GM21390 (cell line): ENCODE data around the gene ATP4A.
"Not testable (repeated sequence)": the region's sequence is repeated elsewhere in the genome, so short reads cannot be mapped to it uniquely, and the experiment has no call there.

Experiments
- ATAC-seq: cut with Tn5 transposase; IDR thresholded peaks from one replicate; pipeline ENCODE4 v1.9.1; 2021; ENCODE audit not compliant: unreplicated experiment

The ATP4A gene

DNA sequence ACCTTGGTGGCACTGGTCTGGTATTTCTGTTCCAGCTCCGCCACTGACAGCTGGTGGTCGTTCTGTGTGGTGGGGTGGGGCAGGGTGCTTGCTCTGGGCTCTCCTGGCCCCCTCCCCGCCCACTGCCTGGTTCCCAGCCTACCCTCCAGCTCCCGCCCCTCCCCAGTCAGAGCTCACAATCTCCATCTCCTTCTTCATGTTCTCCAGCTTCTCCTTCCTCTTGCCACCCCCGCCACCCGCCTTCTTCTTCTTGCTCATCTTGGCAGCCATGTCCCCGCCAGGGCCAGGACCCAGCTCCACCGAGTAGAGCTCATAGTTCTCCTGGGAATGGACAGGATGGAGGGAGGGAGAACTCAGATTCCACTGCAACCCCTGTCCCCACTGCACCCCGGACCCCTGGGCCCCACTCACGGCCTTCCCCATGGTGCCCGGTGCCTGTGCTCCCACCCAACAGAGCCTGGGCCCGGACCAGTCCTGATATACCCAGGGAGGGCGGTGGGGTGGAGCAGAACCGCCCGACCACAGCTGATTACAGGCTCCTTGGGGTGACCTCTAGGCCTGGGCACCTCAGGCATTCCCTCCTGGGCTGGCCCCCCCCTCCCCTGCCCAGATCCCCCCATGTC, at the start of gene ATP4A:
Gene ATP4A (minus strand): TSS at position 452 of the 623 bp plus-strand sequence. CDS start 29 bp downstream, at position 423.
- no peak for ATAC-seq

DNA sequence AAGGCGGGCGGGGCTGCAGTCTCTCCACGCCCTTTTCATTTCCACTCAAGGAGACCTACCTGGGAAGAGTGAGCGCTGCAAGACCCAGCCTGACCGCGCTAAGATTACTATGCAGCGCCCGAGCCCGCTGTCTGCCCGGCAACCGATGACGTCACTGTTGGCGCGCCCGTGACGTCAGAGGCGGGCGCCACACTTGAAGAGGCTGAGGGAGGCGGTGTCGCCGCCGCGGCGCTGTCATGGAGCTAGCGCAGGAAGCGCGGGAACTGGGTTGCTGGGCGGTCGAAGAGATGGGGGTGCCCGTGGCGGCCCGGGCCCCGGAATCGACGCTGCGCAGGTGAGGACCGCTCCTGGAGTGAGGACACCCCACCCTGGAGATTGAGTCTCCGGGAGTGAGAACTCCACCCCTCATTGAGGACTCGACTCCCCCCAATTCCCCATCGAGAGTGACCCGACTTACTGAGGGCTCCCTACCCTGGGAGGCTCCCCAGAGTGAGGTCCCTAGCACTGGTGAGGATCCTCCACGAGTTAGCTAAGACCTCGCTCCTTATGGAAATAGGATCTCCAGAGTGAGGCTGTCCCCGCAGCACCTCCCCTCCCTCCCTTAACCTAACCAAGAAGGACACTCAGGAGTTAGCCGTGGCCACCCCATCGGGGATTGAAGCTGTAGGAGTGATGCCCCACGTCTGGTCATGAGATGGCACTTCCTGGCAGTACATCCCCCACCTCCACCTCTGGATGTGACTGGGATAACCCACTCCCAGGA, 49.3 kb upstream of the ATP4A start, which contains the start of gene HAUS5:
Gene HAUS5 (plus strand): TSS at position 177 of the 763 bp plus-strand sequence. CDS start 60 bp downstream, at position 237.
- ATAC-seq: peak; percentile 67

DNA sequence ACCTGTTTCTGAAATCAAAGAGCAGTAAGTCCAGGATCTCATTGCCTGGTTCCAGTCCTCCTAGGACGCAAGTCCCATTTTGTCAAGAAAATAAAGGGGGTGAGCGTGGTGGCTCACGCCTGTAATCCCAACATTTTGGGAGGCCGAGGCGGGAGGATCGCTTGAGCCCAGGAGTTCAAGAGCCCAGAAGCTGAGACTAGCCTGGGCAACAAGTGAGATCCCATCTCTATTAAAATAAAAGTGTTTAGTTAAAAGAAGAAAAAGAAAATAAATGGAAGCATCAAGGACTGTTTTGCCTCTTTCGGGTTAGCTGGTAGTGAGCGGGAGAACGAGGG, 48.7 kb upstream of the ATP4A start:
- no peak for ATAC-seq

DNA sequence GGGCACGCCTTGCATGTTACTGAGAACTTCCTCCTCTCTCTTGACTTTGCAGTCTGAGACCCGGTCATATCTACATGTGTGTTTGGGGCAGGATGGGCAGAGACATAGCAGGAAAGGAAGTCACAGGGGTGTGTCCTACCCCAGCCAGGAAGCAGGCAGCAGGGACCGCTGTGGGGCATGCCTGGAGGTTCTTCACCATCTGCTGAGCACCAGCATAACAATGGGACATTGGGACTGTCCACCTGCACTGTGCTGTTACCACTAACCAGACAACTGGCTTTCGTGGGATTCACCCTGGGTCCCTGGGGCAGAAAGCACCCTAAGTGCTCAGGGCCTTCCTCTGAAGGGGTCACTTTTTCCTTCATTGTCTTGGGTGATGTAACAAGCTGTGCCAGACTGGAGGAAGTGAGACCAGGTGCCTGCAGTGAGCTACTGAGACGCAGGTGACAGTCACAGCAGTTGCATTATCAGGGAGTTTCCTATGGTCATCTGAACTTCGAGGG, 46.4 kb upstream of the ATP4A start:
- no peak for ATAC-seq

DNA sequence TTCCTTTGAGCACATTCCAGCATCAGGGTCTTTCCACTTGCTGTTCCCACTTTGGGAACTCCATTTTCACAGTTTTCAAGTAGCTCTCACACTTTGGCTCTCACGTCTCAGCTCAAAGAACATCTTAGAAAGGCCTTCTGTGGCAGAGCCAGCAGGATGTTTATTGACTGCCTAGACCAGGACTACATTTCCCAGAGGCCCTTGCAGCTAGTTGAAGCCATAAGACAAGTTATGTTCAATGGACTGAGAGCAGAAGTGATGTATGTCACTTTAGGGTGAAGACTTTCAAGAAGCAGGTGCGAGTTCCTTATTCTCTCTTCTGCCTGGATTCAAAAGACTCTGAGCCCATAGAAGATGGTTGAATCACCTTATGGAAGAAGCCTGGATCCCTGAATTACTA, 44.8 kb upstream of the ATP4A start:
- ATAC-seq: no peak

DNA sequence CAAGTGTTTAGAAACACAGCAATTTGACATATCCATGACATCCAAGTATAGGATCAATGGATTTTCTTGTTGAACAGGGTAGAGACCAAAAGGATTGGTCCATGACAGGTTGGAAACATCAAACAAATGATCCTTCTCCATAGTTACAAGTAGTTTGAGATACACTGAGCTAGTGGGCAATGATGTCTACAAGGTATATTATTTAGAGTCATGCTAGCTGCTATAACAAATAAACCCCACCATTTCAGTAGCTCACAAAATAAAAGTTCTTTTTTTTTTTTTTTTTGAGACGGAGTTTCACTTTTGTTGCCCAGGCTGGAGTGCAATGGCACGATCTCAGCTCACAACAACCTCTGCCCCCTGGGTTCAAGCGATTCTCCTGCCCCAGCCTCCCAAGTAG, 44.2 kb upstream of the ATP4A start:
- ATAC-seq: no peak

DNA sequence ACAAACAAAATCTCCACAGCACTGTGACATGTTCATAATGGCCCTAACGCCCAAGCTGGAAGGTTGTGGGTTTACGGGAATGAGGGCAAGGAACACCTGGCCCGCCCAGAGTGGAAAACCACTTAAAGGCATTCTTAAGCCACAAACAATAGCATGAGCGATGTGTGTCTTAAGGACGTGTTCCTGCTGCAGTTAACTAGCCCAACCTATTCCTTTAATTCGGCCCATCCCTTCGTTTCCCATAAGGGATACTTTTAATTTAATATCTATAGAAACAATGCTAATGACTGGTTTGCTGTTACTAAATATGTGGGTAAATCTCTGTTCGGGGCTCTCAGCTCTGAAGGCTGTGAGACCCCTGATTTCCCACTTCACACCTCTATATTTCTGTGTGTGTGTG, 43.7 kb upstream of the ATP4A start:
- ATAC-seq: not testable (repeated sequence)

DNA sequence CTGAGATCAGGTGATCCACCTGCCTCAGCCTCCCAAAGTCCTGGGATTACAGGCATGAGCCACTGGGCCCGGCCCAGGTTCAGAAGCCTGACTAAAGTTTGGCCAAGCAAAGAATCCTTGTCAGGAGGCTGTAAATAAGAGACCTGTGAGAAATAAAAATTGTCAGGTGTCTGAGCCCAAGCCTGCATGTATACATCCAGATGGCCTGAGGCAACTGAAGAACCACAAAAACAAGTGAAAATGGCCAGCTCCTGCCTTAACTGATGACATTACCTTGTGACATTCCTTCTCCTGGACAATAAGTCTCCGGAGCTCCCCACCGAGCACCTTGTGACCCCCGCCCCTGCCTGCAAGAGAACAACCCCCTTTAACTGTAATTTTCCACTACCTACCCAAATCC, 41.0 kb upstream of the ATP4A start:
- ATAC-seq: not testable (repeated sequence)

DNA sequence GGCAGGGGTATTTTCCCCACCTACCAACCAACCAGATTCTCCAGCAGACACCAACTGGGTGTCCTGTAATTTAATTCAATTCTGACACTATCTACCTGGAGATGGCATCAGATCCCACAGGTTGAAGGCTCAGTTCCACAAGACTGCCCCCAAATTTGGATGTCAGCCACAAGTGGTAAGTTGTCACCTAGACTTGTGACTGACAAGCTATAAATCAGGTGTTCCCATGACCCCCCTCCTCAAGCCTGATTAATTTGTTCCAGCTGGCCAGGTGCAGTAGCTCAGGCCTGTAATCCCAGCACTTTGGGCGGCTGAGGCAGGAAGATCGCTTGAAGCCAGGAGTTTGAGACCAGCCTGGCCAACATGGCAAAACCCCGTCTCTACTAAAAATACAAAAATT, 38.5 kb upstream of the ATP4A start:
- no peak for ATAC-seq

DNA sequence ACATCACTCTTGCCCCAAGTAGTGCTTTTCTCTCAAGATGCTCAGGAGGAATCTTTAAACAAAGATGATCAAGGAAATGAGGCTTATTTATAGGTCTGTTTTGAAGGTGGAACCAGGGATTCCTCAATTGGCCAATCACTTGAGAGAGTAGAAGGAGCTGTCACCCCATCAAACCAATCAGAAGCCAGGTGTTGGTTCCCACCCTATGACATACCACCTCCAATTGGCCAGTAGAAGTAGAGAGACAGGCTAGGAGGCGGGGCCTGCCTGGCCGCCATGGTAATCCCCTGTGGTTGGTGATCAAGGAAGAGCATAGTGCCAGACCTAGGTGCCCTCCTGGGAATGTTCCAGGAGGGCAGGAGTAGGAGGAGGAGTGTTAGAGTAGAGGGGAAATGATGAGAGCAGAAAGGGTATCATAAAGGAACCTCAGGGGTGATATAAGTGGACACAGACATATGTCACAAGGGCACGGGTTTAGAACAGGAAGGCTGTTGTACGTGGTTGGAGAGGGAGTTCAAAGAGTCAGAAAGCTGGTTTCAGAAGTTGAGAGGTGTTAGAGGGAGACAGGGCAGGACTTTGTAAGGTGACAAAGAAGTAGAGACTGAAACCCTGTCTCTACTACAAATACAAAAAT, 33.0 kb upstream of the ATP4A start:
- ATAC-seq: peak; percentile 65

DNA sequence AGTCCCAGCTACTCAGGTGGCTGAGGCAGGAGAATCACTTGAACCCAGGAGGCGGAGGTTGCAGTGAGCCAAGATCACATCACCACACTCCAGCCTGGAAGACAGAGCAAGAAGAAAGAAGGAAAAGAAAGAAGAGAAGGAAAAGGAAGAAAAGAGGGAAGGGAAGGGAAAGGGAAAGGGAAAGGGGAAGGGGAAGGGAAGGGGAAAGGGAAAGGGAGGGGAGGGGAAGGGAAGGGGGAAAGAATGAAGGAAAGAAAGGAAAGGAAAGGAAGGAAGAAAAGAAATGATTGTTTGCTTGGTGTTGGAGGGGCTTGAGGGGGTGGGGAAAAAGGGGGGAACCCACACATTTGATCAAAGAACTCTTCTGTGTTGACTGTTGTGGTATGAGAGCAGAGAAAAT, 32.5 kb upstream of the ATP4A start:
- no peak for ATAC-seq

DNA sequence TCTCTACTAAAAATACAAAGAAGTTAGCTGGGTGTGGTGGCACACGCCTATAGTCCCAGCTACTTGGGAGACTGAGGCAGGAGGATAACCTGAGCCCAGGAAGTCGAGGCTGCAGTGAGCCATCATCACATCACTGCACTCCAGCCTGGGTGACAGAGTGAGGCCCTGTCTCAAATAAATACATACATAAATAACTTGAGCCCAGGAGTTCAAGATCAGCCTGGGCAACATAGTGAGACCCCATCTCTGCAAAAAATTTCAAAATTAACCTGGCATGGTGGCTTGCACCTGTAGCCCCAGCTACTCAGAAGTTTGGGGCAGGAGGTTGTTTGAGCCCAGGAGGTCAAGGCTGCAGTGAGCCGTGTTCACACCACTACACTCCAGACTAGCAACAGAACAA, 31.6 kb upstream of the ATP4A start:
- not testable (repeated sequence) for ATAC-seq

DNA sequence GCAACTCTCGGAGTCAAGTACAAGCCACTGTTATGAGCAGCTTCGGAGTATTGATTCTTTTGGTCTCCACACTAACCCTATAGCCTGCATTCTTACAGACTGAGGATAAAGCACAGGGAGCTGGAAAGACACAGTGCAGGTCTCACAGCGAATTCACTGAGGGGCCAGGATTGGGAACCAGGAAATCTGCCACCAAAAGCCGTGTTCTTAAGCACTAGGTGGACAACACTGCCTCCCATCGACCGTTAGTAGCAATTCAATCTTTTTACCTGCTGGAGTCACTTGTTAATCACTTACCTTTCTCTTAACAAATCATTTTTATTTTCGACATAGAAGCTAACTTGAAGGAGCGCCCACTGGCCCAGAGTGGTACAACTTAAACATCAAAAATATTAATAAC, 28.8 kb upstream of the ATP4A start:
- ATAC-seq: no peak

DNA sequence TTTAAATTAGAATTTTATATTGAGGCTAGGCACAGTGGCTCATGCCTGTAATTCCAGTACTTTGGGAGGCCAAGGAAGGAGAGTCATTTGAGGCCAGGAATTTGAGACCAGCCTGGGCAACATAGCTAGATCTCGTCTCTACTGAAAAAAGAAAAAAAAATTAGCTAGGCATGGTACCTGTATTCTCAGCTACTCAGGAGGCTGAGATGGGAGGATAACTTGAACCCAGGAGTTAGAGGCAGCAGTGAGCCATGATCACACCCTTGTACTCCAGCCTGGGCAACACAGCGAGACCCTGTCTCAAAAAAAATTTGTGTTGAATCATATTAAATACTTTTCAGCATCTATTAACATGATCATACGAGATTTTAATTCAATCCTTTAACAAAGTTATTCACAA, 27.4 kb upstream of the ATP4A start:
- ATAC-seq: no peak

DNA sequence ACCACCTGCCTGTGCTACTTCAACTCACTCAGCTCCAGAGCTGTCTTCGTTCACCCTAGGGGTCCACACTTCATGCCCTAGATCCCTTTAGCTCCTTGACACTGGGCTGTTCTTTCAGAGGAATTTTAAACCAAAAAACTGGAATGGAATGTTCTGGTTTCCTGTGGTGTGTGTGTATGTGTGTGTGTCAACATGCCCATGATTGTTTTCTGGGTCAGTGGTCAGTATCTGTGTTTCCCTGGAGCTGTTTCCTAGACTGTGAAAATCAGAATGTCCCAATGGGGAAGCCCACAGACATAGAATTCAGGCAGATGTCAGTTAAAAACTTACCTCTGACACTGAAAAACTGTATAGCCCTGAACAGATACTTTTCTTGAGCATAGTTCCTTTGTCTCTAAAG, 23.9 kb upstream of the ATP4A start:
- ATAC-seq: no peak

DNA sequence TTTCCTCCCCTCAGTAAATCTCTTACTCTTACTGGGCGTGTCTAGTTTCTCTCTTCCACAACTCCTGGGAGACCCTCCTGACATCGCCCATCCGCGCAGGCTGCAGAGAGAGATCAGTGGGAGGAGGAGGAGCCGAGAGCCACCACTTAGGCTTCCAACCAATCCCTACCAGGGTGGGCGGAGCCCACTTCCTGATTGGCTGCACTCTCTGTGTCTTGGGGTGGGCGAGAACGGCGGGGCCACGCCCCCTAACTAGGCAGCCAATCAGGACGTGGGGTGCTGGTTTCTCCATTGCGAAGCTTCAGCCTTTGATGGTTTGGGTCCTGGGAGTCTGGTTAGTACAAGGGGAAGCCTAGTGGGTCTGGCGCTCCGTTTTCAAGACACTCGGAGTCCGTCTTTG, 22.4 kb upstream of the ATP4A start, which contains the start of gene PMIS2:
Gene PMIS2 (plus strand): TSS at position 326 of the 400 bp plus-strand sequence. CDS start 87 bp downstream, outside the sequence.
- ATAC-seq: no peak

DNA sequence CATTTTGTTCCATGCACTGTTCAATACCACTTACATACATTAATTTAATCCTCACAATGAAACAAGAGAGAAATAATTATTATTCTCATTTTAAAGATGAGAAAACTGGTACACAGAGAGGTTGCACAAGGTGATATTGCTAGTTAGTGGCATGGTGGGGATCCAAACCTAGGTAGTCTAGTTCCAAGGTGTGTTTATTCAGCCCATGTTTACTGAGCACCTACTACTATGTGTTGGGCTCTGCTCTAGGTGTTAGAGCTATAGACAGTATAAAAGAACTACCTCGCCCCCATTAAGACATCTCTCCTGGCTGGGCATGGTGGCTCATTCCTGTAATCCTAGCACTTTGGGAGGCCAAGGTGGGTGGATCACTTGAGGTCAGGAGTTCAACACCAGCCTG, 19.3 kb upstream of the ATP4A start:
- no peak for ATAC-seq

DNA sequence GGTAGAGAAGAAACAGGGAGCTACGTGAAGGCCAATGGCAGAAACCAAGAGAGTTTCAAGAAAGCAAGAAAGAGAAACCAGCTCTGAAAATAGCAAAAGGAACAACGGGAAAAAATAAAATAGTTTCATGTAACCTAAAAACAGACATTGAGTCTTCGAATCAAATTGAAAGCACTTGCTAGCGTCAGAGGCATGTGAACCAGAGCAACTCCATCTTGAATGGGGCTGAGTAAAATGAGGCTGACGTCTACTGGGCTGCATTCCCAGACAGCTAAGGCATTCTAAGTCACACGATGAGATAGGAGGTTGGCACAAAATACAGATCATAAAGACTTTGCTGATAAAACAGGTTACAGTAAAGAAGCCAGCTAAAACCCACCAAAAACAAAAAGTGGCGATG, 15.2 kb upstream of the ATP4A start:
- no peak for ATAC-seq

DNA sequence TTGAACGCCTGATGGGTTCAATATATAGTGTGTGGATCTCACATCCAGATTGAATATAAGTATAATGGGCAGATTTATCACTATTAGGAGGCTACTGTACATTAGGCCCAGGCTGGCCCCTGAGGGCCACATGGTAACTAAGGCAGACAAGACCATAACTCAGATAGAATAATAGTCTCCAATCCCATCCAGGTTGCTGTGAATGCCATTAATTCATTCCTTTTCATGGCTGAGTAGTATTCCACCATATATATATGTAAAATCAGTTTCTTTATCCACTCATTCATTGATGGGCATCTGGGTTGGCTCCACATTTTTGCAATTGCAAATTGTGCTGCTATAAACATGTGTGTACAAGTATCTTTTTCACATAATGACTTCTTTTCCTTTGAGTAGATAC, 14.5 kb upstream of the ATP4A start:
- no peak for ATAC-seq

DNA sequence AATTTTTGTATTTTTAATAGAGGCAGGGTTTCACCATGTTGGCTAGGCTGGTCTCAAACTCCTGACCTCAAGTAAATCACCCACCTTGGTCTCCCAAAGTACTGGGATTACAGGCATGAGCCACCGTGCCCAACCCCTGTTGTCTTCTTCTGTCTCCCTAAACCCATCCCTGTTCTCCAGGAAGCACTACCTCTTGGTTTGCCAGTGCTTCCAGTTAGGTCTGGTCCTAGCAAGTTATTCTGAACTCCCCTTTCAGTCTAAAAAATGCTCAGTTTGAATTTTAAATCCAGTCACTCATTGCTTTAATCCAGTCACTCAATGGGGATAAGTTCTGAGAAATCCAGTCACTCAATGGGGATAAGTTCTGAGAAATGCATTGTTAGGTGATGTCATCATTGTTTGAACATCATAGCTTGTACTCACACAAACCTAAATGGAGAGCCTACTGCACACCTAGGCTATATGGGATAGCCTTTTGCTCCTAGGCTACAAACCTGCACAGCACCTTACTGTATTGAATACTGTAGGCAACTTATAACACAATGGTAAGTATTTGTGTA, 8.0 kb upstream of the ATP4A start:
- no peak for ATAC-seq

DNA sequence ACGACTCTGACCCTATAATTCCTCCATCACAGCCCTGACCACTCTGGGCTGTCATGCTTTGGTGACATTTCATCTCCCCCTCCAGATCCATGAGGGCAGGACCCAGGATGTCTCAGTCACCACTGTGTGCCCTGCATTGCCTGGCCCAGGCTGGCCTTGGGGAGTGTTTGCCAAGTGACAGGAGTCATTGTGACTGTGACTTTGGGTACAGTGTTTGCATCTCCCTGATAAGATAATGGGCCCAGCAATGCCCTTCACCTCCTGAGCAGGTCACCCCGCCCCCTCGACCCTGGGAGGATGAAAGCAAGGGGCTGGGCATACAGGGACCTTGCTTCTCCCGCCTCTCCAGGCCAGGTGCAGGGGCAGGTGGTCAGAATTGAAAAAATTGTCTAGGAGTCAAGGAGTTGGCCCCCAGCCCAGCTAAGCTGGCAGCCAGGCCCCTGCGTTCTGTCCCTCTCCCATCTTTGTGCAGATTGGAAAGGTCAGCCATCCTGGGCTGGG, 5.9 kb upstream of the ATP4A start:
- ATAC-seq: no peak
